K562 (cell line): ENCODE measurements around the gene LTN1. TPM values are rescaled to one million over a fixed set of nuclear protein-coding genes. Genes with fewer than 3 reads are reported as not detected.
A peak's percentile ranks its signal among the peaks of the same experiment; 100 is the strongest.

Source experiments
- HNRNPLL ChIP-seq: fragments of 200-400 bp; formaldehyde crosslinking; IDR thresholded peaks from 2 replicates; pipeline ENCODE4 v1.6.1; 2017; ENCODE audit warnings: low read length, low read depth, mild to moderate bottlenecking; ENCODE audit not compliant: poor library complexity, severe bottlenecking
- PHF8 ChIP-seq: fragments of 200-600 bp; sonication (generic); IDR thresholded peaks from 2 replicates; pipeline ENCODE4 v1.6.1; 2012; ENCODE audit warnings: mixed run types, mild to moderate bottlenecking, inconsistent platforms, low read length, moderate library complexity, borderline replicate concordance
- POLR2G ChIP-seq: fragments of 200-400 bp; formaldehyde crosslinking; IDR thresholded peaks from 2 replicates; pipeline ENCODE4 v1.6.1; 2017; ENCODE audit warnings: low read depth, mild to moderate bottlenecking, antibody characterized with exemption, low read length, moderate library complexity
- POLR2H ChIP-seq: IDR thresholded peaks from 2 replicates; pipeline ENCODE4 v1.6.1; 2016; ENCODE audit warnings: missing genetic modification characterization, low read depth, mild to moderate bottlenecking, control low read depth, missing compliant biosample characterization, moderate library complexity
- RFX5 ChIP-seq: IDR thresholded peaks from 2 replicates; pipeline ENCODE4 v1.6.1; 2011; ENCODE audit warnings: low read depth, mild to moderate bottlenecking, improper control_type of control experiment, low read length
- SAP30 ChIP-seq: fragments of 200-600 bp; sonication (generic); IDR thresholded peaks from 2 replicates; pipeline ENCODE4 v1.6.1; 2012; ENCODE audit warnings: borderline replicate concordance, low read depth, mild to moderate bottlenecking, moderate library complexity, low read length, control low read depth, inconsistent platforms; ENCODE audit not compliant: insufficient read depth, poor library complexity, severe bottlenecking
- ZNF384 ChIP-seq: IDR thresholded peaks from 2 replicates; pipeline ENCODE4 v1.6.1; 2012; ENCODE audit warnings: low read depth, low read length, improper control_type of control experiment
- polyA plus RNA-seq, 8 experiments: library from polyadenylated mRNA; depleted of rRNA in 4 of 8; stranded (reverse) in 5 of 8; unstranded in 3 of 8; fragments of >200 nt; fragmentation: Nextera tagmentation in 2 of 8; fragmentation: Illumina TruSeq in 1 of 8; extraction: Ambion mirVana in 2 of 8; extraction: Trizol in 1 of 8; gene quantifications; 2 replicates each; pipeline versions ENCODE4 v1.2.1 to v1.2.3, GENCODE V29; 2011 to 2014; ENCODE audit warnings: inconsistent platforms in 1 of 8, missing spikeins in 1 of 8
- total RNA-seq, 7 experiments: library from RNA; depleted of rRNA in 6 of 7; stranded (reverse); fragments of >200 nt in 6 of 7; fragmentation: Illumina TruSeq in 2 of 7; extraction: Trizol in 2 of 7; gene quantifications; 2 replicates each; pipeline versions ENCODE4 v1.2.1 to v1.2.3, GENCODE V29; 2011 to 2021; ENCODE audit warnings: low replicate concordance in 1 of 7
- TF ChIP-seq, protein P1 (sequence below), 2 experiments: fragments of 150-350 bp in 1 of 2; IDR thresholded peaks; 2 replicates each; pipeline ENCODE4 v1.6.1; 2012 to 2016; ENCODE audit warnings: low read depth in 2 of 2, low read length in 2 of 2, mild to moderate bottlenecking in 1 of 2, moderate library complexity in 1 of 2
- TF ChIP-seq, protein P2 (sequence below): fragments of 150-350 bp; conservative IDR thresholded peaks from 2 replicates; pipeline ENCODE4 v1.6.1; 2014; ENCODE audit warnings: low read length
- TF ChIP-seq, protein P3 (sequence below), 2 experiments: fragments of 450-650 bp; conservative IDR thresholded peaks; 2 replicates each; pipeline ENCODE4 v1.6.1; 2017; ENCODE audit warnings: mild to moderate bottlenecking in 2 of 2, moderate library complexity in 2 of 2
- TF ChIP-seq, protein P4 (sequence below): sonication (generic); formaldehyde crosslinking; IDR thresholded peaks from 2 replicates; pipeline ENCODE4 v1.8.0; 2022; ENCODE audit warnings: mild to moderate bottlenecking, missing genetic modification reagents

The LTN1 gene
- total and polyA plus RNA-seq, 9 of the 15 experiments (the other 6 are each of a cell fraction or from before 2014, with no cell fraction given): 15.7 to 49.6 (median 28.7) TPM

DNA sequence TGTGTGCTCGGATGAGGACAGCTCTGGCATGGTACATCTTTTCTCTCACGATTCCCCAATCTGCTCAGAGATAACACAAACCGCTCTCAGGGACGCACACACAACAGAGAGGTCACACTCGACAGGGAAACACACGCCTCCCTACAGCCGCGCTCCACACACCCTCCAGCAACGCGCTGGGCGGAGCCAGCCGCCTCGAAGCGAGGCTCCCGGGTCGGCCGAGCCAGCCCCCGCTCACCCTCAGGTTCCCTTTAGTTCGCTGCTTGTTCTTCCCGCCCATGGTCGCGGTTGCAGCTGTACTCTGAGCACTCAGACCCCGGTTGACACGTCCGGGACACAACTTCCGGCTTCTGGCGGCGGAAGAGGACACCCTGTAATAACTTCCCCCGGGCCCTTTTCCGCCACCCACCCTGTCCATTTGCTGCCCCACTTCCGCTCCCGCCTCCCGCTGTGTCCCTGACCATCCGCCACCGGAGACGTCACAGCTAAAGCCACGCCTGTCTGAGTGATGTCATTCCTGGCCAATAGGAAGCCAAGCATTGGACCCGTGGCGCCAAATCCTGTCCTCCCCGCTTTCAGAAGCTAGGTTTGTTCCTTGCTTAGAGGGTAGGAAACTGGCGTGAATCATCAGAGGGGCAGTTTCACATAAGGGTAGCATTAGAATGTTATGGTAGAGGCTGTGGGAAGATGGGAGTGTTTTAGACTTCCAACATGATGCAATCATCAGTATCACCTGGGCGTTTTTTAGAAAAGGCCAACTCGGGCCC is at the start of gene LTN1 (continued):
- TF ChIP-seq, protein P1, sequence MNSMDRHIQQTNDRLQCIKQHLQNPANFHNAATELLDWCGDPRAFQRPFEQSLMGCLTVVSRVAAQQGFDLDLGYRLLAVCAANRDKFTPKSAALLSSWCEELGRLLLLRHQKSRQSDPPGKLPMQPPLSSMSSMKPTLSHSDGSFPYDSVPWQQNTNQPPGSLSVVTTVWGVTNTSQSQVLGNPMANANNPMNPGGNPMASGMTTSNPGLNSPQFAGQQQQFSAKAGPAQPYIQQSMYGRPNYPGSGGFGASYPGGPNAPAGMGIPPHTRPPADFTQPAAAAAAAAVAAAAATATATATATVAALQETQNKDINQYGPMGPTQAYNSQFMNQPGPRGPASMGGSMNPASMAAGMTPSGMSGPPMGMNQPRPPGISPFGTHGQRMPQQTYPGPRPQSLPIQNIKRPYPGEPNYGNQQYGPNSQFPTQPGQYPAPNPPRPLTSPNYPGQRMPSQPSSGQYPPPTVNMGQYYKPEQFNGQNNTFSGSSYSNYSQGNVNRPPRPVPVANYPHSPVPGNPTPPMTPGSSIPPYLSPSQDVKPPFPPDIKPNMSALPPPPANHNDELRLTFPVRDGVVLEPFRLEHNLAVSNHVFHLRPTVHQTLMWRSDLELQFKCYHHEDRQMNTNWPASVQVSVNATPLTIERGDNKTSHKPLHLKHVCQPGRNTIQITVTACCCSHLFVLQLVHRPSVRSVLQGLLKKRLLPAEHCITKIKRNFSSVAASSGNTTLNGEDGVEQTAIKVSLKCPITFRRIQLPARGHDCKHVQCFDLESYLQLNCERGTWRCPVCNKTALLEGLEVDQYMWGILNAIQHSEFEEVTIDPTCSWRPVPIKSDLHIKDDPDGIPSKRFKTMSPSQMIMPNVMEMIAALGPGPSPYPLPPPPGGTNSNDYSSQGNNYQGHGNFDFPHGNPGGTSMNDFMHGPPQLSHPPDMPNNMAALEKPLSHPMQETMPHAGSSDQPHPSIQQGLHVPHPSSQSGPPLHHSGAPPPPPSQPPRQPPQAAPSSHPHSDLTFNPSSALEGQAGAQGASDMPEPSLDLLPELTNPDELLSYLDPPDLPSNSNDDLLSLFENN (IDR thresholded peaks at IDR 0.05; ENCODE audit: low read depth in 2 of 2, low read length in 2 of 2): peak in 1 of 2 experiments; percentile 15; a peak in 1 of 4 replicates
- TF ChIP-seq HNRNPLL: peak; percentile 46
- TF ChIP-seq SAP30: peak; percentile 96
- peak; percentile 94 for TF ChIP-seq POLR2G
- no peak; the same call in none of the 2 replicates for TF ChIP-seq ZNF384
- TF ChIP-seq, protein P2, sequence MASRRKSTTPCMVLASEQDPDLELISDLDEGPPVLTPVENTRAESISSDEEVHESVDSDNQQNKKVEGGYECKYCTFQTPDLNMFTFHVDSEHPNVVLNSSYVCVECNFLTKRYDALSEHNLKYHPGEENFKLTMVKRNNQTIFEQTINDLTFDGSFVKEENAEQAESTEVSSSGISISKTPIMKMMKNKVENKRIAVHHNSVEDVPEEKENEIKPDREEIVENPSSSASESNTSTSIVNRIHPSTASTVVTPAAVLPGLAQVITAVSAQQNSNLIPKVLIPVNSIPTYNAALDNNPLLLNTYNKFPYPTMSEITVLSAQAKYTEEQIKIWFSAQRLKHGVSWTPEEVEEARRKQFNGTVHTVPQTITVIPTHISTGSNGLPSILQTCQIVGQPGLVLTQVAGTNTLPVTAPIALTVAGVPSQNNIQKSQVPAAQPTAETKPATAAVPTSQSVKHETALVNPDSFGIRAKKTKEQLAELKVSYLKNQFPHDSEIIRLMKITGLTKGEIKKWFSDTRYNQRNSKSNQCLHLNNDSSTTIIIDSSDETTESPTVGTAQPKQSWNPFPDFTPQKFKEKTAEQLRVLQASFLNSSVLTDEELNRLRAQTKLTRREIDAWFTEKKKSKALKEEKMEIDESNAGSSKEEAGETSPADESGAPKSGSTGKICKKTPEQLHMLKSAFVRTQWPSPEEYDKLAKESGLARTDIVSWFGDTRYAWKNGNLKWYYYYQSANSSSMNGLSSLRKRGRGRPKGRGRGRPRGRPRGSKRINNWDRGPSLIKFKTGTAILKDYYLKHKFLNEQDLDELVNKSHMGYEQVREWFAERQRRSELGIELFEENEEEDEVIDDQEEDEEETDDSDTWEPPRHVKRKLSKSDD: 0 out of 2 replicates have a peak, but pooled peaks have one; percentile 49
- TF ChIP-seq PHF8: peak; percentile 96; the same call in 1 of the 2 replicates
- TF ChIP-seq POLR2H: peak; percentile 93
- TF ChIP-seq, protein P3, sequence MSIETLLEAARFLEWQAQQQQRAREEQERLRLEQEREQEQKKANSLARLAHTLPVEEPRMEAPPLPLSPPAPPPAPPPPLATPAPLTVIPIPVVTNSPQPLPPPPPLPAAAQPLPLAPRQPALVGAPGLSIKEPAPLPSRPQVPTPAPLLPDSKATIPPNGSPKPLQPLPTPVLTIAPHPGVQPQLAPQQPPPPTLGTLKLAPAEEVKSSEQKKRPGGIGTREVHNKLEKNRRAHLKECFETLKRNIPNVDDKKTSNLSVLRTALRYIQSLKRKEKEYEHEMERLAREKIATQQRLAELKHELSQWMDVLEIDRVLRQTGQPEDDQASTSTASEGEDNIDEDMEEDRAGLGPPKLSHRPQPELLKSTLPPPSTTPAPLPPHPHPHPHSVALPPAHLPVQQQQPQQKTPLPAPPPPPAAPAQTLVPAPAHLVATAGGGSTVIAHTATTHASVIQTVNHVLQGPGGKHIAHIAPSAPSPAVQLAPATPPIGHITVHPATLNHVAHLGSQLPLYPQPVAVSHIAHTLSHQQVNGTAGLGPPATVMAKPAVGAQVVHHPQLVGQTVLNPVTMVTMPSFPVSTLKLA (conservative IDR thresholded peaks at IDR 0.05): peak; percentile 90 to 96
- TF ChIP-seq, protein P4, sequence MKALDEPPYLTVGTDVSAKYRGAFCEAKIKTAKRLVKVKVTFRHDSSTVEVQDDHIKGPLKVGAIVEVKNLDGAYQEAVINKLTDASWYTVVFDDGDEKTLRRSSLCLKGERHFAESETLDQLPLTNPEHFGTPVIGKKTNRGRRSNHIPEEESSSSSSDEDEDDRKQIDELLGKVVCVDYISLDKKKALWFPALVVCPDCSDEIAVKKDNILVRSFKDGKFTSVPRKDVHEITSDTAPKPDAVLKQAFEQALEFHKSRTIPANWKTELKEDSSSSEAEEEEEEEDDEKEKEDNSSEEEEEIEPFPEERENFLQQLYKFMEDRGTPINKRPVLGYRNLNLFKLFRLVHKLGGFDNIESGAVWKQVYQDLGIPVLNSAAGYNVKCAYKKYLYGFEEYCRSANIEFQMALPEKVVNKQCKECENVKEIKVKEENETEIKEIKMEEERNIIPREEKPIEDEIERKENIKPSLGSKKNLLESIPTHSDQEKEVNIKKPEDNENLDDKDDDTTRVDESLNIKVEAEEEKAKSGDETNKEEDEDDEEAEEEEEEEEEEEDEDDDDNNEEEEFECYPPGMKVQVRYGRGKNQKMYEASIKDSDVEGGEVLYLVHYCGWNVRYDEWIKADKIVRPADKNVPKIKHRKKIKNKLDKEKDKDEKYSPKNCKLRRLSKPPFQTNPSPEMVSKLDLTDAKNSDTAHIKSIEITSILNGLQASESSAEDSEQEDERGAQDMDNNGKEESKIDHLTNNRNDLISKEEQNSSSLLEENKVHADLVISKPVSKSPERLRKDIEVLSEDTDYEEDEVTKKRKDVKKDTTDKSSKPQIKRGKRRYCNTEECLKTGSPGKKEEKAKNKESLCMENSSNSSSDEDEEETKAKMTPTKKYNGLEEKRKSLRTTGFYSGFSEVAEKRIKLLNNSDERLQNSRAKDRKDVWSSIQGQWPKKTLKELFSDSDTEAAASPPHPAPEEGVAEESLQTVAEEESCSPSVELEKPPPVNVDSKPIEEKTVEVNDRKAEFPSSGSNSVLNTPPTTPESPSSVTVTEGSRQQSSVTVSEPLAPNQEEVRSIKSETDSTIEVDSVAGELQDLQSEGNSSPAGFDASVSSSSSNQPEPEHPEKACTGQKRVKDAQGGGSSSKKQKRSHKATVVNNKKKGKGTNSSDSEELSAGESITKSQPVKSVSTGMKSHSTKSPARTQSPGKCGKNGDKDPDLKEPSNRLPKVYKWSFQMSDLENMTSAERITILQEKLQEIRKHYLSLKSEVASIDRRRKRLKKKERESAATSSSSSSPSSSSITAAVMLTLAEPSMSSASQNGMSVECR (CRISPR knock-in tag): peak; percentile 91
- TF ChIP-seq RFX5: peak; percentile 69
